Stimulated activated CD4-positive, alpha-beta T cell treated with anti-CD3 and anti-CD28 coated beads, TNF-alpha, amount 100 ng/mL, for 24 hours (primary cell): ENCODE results near the gene MYO9A.

Source experiments
- DNase-seq, 3 experiments: peaks; one replicate each; pipeline ENCODE4 v3.0.0-alpha.2; 2020; ENCODE audit warnings: low read depth in 3 of 3

MYO9A gene

DNA sequence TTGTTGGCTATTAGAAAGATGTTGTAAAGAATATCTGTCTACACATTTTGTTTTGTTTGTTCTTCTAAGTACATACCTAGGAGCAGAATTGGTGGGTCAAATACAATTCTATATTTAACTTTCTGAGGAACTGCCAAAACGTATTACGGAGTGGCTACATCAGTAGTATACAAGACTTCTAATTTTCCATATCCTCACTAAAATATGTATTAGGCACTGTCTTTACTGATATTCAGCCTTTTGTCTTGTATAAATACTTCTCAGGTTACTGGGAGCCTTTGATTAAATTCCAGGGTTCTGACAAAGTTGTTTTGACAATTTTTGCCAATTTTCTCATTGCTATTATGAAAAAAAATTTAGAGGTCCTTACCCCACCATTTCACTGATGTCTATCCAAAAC, 160.9 kb downstream of the MYO9A start:
- no peak for DNase-seq

DNA sequence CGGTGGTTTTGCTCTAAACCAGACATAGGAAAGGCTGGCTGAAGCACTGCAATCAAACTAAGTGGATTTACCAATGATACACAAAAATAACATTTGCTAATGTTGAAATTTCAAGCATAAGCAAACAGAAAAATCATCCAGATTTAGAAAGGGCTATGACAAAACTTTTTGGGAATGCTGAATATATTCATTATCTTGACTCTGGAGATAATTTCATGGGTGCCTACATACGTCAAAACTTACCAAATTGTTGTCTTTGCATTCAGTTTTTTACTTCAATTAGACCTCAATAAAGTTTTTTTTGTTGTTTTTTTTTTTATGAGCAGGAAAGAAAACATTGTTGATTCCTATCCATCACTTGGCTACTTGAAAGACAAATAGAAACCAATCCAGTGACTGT, 166.8 kb downstream of the MYO9A start:
- DNase-seq: no peak

DNA sequence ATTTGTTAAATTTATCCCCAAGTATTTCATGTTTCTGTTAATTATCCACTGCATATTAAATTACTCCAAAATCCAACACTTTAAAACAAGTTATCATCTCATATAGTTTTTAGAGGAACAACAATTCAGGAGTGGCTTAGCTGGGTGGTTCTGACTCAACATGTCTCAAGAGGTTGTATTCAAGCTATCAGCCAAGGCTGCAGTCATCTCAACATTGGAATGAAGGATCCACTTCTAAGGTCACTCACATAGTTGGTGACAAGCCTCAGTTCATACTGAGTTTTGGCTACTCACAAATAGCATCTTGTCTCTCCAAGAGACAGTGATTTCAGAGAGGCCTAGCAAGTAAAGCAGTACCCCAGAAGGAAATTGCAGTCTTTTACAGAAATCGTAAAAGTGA, 172.9 kb downstream of the MYO9A start:
- DNase-seq: no peak

DNA sequence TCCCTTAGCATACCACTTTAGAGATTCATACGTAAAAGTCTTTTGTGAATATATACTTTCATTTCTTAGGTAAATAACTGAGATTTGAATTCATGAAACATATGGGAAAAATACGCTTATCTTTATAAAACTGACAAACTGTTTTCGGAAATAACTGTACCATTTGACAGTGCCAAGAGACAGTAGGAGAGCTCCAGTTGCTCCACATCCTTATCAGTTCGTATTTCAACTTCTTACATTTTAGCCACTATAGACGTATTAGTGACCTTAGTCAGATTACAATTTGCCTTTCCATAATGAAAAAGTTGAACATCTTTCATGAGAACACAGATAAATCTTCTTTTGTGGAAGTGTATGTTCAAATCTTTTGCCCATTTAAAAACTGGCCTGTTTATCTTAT, 174.1 kb downstream of the MYO9A start:
- no peak for DNase-seq

DNA sequence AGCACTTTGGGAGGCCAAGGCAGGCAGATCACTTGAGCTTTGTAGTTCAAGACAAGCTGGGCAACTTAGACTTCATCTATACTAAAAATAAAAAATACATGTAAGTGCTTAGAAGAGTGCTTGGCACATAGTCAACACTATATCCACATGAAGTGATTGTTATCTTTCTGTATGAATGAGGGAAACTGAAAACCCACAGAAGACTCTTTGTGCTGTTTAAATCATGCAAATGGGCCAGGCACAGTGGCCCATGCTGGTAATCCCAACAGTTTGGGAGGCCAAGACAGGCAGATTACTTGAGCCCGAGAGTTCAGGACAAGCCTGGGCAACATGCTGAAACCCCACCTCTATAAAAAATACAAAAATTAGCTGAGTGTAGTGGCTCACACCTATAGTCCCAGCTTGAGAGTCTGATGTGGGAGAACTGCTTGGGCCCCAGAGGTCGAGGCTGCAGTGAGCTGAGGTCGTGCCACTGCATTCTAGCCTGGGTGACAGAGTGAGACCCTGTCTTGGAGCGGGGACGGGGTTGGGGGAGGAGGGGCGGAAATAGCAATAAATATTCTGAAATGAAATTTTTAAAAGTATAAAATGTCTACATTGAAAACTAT, 177.9 kb downstream of the MYO9A start:
- no peak for DNase-seq

DNA sequence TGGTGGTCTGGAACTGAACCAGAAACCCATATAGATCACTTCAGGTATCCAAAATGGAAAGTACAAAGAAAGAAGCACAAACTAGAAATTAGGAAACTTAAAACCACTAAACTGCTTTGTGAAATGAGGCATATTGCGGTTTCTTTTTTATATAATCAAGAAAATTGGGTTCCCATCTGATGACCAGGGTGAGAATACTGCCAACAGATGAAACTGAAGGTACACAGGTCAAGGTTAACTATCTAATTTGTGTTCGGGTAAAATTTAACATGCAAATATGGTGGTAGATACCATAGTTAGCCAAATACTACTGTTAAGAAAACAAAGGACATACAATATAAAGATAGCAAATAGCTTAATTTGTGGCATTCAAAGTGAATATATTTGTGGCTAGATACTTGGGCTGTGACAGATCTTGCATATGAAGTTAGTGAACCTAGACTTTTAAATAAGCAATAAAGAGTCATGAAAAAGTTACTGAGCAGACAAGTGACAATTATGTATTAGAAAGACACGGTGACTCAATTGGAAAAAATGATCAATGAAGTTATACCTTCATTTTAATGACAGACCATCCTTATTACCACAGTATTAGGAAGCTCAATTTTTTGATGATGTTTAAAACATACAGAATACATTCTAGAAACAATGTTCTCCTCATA, 180.2 kb downstream of the MYO9A start:
- no peak for DNase-seq

DNA sequence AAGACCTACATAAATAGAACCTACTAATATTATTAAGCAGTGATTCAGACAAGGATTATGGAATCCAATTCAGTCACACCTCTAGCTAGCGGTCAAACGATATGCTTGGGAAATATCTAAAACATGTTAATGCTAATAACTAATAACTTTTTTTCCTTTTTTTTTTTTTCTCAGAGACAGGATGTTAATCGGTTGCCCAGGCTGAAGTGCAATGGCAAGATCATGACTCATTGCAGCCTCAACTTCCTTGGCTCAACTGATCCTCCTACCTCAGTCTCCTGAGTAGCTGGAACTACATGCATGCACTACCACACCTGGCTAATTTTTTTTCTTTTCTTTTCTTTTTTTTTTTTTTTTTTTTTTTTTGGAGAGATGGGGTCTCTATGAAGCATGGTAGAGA, 183.5 kb downstream of the MYO9A start:
- DNase-seq: no peak

DNA sequence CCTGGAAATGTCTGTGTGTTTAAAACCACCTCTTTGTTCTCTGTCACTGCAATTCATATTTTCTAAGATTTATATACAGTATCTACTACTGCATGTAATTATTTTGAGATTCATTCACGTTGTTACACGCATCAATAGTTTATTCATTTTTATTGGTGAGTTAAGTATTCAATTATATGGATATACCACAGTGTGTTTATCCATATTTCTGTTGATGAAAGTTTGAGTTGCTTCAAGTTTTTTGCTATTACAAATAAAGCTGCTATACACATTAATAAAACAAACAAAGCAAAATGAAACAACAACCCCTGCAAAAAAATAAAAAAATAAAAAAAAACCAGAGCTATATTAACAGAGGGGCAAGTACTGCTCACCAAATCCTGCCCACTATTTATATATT, 185.3 kb downstream of the MYO9A start:
- DNase-seq: no peak

DNA sequence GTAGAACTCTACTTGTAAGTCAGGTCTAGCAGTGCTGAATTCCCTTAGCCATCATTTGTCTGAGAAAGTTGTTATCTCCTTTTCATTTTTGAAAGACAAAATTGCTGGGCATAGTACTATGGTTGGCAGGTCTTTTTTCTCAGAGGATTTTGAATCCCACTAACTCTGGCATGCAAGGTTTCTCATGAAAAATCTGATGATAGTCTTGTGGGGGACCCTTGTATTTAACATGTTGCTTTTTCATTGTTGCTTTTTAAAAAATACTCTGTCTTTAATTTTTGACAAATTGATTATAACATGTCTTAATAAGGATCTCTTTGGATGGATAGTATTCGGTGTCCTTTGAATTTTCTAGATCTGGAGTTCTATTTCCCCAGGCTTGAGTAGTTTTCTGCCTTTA, 186.7 kb downstream of the MYO9A start:
- DNase-seq: no peak

DNA sequence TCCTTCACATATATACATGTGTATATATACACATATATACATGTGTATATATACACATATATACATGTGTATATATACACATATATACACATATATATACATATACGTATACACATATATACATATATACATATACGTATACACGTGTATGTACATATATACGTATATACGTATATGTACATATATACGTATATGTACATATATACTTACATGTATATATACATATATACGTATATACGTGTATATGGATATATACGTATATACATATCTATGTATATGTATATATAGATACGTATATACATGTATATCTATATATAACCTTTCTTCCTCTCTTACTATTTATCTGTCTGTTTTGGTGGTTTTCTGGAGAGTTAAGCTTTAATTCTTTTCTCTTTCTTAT, 192.8 kb downstream of the MYO9A start:
- no peak for DNase-seq

DNA sequence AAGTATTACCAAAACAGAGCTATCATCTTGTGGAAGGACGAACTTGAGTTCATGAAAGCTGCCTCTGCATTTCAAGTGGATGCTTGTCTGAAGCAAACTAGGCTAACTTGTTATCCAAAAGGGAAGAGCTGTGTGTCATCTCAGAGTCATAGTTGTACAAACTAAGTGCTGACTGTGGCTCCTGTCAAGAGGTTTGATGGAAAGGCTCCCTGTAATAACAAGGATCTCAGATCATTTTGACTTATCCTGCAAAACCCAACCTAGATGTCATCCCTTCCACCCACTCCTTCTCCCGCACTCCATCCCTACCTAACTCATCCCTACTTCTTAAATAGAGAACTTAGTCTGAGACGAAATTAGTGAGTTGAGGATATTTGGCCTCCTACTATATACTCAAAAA, 196.8 kb downstream of the MYO9A start:
- DNase-seq: no peak

DNA sequence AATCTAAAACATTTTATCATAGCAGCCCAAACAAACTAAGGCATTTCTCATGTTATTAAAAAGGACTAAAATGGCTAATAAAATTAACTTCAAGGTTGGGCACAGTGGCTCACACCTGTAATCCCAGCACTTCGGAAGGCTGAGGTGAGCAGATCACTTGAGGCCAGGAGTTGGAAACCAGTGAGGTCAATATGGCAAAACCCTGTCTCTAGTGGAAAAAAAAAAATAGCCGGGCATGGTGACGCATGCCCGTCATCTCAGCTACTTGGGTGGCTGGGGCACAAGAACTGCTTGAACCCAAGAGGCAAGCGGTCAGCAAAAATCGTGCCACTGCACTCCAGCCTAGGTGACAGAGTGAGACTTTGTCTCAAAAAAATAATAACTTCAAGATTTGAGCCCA, 197.4 kb downstream of the MYO9A start:
- DNase-seq: no peak

DNA sequence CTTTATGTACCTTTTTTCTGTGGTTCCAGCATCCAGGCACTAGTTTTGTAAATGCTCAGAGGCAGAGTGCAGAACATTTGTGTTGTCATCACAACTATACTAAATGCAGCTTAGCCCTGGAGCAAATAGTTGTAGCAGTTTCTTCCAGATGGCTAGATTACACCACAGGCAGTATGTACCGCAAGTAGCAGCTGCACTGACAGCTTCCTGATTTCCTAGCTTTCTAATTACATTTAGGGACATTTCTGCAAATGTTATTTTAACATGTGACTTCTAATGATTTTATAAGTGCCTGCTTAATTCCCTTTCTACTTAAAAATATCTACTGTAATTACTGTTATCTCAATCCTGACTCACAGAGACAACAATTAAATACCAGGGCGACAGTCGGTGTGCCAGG, 201.1 kb downstream of the MYO9A start:
- no peak for DNase-seq

DNA sequence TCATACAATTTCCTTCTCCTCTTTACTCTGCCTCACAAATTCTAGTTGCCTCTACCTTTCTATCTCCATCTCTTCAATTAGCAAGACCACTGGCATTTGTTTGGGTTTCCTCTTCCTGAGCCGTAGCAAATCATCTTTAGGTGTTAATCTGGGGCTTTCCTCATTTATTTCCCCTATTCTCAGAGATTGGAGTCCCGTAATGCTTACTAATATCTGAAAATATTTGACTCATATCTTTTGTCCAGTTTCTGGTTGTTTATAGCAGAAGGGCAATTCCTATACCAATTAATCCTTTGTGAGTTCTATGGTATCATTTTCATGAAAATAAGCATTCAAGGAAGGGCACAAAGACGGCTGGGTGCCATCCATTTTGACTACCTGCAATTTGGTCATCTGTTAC, 203.9 kb downstream of the MYO9A start:
- no peak for DNase-seq

DNA sequence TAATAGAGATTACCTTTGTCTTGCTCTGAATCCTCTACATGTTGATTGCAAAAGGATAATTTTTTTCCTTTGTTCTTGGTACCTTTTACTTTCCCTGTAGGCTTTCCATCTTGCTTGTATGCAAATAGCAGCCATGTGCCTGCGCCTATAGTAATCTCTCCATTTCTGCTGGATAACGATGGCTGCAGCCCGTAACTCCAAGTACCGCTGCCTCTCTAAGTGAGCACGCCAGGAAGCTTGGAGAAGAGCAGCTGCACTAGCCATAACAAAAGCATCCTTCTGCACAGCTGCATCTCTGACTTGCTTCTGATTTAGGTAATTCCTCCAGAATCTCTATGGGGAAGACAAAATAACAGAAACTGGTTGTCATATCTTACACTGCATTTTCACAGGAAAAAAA, 218.3 kb downstream of the MYO9A start:
- DNase-seq: no peak

DNA sequence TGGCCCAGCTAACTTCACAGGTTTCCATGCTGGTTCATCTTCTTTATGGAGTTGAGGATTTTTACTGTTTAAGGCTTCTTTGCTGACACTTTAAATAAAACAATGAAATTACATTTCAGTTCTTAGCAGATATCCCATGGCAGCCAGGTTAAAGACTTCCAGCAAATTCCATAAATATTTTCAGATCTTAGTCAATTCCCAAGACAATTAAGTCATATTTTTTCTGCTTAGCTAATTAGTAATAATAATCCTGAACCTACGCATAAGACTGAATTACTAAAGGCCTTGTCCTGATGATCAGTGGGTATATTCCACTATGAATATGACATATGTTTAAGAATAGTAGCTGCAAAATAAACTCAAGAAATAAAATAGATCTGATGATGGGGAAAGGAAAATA, 224.3 kb downstream of the MYO9A start:
- no peak for DNase-seq

DNA sequence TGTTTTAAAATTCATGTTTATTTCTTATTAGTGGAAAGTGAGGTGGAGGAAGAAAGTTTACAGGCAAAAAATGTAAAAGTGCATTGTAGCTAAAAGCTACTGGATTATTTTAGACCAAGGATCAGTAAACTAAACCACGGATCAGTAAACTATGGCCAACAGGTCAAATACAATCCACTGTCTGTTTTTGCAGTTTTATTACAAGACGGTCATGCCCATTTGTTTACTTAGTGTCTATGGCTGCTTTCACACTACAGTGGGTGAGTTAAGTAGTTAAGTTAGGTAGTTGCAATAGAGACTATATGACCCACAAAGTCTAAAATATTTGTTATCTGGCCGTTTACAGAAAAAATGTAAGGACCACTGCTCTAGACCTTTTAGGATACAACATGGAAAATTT, 225.6 kb downstream of the MYO9A start:
- no peak for DNase-seq

DNA sequence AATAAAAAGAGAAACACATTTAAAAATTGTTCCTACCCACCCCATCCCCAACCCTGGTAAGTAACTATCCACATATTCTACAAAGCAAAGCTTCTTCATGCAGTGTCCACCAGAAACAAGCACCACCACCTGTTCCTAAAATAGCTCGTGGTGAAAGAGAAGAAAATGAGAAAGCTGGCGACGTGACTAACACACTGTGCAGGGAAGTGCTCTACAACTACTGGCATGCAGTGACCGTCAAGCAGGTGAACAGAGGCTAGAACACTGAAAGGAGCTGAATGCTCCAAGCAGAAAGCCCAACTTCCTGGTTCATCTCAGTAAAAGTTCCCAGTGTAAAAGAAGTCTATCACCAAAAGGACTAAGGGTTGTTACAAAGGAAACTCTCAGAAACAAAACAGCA, 226.9 kb downstream of the MYO9A start:
- DNase-seq: no peak

DNA sequence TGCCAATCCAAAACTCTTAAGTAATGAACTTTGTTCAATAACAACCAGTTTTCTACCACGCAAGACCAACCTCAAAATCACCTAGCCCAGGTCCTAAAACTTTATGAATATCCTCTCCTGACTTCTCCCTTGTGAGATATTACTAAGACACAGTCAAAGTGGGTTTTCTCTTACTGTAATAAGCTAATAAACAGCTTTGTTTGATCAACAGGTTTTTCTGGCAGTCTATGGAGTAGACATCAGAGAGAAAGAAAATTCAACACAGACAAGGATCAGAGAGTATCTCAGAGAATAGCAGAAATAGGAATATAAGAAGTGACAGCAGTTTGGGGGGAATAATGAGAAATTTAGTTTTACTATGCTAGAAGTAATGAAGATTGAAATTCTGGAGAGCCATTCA, 228.0 kb downstream of the MYO9A start:
- no peak for DNase-seq

DNA sequence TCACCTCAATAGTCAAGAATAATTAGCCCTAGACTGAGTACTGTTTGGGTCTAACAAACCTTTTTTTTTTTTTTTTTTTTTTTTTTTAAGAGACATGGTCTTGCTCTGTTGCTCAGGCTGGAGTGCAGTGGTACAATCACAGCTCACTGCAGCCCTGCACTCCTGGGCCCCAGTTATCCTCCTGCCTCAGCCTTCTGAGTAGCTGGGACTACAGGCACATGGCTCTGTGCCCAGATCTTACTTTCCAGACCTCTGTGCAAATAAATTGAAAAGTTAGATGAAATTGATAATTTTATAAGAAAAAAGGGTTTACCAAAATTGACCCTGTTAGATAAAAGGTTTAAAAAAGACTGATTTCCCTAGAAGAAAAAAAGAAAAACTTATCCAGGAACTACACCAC, 228.6 kb downstream of the MYO9A start:
- DNase-seq: no peak

DNA sequence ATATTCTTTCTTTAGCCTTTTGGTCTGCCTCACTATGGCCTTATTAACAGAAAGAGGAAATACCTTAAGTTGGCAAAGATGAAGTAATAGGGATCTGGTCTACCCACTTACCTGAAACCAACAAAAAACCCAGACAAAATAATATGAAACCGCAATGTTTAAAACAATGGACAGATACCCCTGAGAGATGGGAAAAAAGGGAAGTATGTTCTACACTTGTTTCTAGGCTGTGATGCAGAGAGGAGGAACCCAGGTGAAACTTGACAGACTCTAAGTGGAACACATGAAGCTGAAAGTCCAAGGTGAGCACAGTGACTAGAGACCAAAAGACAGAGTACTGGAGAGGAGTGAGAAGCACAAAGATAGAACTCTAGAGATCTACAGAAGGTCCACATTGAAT, 229.2 kb downstream of the MYO9A start:
- DNase-seq: no peak

DNA sequence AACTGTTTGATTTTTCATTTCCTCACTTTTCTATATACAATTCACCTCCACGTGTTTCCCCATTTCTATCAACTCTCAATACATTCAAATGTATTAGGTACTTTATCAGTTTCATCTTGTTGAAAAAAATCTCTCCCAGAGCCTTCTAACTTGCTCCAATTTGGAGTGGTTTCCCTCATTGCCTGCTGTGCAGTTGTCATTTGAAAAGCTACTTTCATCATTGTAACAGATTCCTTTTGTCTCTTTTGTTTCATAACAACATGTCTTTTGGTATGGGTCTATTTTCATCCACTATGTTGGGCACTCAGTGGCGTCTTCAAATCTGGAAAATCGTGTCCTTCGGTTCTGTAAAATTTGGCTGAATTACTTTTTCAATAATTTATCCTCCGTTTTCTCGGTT, 232.6 kb downstream of the MYO9A start:
- no peak for DNase-seq

DNA sequence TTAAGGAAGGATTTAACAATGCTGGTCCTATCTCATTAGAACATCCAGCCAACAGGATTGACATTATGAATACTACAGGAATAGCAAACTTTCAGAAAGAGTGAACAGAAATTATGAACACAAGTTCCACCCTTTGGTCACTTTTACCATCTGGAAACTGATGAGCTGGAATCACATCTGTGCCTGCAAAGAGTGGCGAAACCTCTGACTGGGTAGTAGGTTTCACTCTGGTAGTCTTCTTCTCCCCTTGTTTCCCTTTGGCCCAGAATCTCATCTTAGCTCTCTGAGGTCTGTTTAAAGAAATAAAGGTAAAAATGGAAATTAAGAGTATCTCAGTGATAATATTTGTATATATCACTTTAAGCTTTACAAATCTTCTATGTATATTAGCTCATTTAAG, 234.5 kb downstream of the MYO9A start:
- no peak for DNase-seq

DNA sequence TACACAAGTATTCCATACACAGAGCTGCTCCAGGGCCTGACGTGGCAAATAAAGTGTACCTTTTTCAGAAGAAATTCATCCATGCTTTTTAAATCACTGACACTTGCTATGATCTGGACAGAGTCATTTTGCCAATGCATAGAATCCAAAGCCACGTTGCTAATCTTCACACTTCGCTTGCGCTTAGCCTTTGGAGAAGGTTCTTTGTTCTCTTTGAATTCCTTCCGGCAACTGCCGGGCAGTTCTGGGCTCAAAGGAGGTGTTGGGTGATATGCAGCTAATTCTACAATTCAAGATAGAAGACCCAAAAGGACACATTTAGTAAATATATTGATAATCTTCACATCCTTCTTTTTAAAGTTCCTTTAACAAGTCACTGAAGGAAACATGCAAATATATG, 237.7 kb downstream of the MYO9A start:
- DNase-seq: no peak
